Kidney (tissue), 14 donors: ENCODE data around the gene PROP1. TPM values are rescaled to one million over a fixed set of nuclear protein-coding genes. Genes with fewer than 3 reads are reported as not detected.
"Not testable (repeated sequence)": the region's sequence is repeated elsewhere in the genome, so short reads cannot be mapped to it uniquely, and the experiment has no call there.

Experiments used
- DNase-seq, 5 donors: peaks; one replicate each; pipeline ENCODE4 v3.0.0-alpha.2; 2013 to 2020
- FAIRE-seq: peaks from 2 replicates; lab custom pipeline; 2012; peaks lifted over from hg19 to GRCh38; lab: Jason Lieb, UNC
- H3K27ac ChIP-seq, 2 donors: one replicate each; pipeline ENCODE4 v1.7.0; 2013; ENCODE audit warnings: low read depth in 2 of 2, low read length in 2 of 2, inconsistent platforms in 1 of 2
- H3K27me3 ChIP-seq: one replicate; pipeline ENCODE4 v1.7.1; 2013; ENCODE audit warnings: low read length, inconsistent platforms; ENCODE audit not compliant: control insufficient read depth, insufficient read depth
- H3K36me3 ChIP-seq, 3 donors: one replicate each; pipeline versions ENCODE4 v1.7.0 to v1.7.1; 2013; ENCODE audit warnings: low read length in 3 of 3, control low read depth in 1 of 3, inconsistent platforms in 1 of 3; ENCODE audit not compliant: insufficient read depth in 3 of 3, control insufficient read depth in 2 of 3
- H3K4me1 ChIP-seq, 3 donors: one replicate each; pipeline versions ENCODE4 v1.7.0 to v1.7.1; 2013; ENCODE audit warnings: low read length in 3 of 3, inconsistent platforms in 1 of 3, low read depth in 1 of 3; ENCODE audit not compliant: control insufficient read depth in 2 of 3, insufficient read depth in 2 of 3
- H3K4me3 ChIP-seq, 3 donors: one replicate each; pipeline versions ENCODE4 v1.7.0 to v1.8.1; 2013; ENCODE audit warnings: low read length in 3 of 3, control low read depth in 1 of 3, inconsistent platforms in 1 of 3
- H3K9ac ChIP-seq, 3 donors: one replicate each; pipeline versions ENCODE4 v1.7.0 to v1.7.1; 2013; ENCODE audit warnings: low read length in 3 of 3, control low read depth in 1 of 3, inconsistent platforms in 1 of 3
- H3K9me3 ChIP-seq, 3 donors: one replicate each; pipeline versions ENCODE4 v1.7.0 to v1.7.1; 2013; ENCODE audit warnings: low read length in 3 of 3, control low read depth in 1 of 3, inconsistent platforms in 1 of 3; ENCODE audit not compliant: control insufficient read depth in 2 of 3, insufficient read depth in 1 of 3
- intact Hi-C: fragments of 100-400 bp; cut with DNase I; formaldehyde crosslinking; loops from one replicate; pipeline ENCODE4 v1.11.1; 2022
- polyA plus RNA-seq: library from polyadenylated mRNA; stranded (reverse); fragments of 350-450 nt; fragmentation: Illumina TruSeq; extraction: RNeasy Lipid Tissue Mini Kit (QIAGEN cat#74804); gene quantifications from one replicate; pipeline ENCODE4 v1.2.3, GENCODE V29; 2014; ENCODE audit warnings: low read depth, low replicate concordance; ENCODE audit not compliant: insufficient read depth
- total RNA-seq: library from RNA; stranded (reverse); fragmentation: NEBNext Ultra II Directional; extraction: Animal tissue kit (Norgen Biotek cat#: 25700); gene quantifications from one replicate; pipeline ENCODE4 v1.2.1, GENCODE V29; 2021
- TF ChIP-seq, protein P1 (sequence below): IDR thresholded peaks from 3 replicates; pipeline ENCODE4 v1.5.1; 2012; ENCODE audit warnings: mild to moderate bottlenecking, moderate library complexity, borderline replicate concordance; ENCODE audit not compliant: insufficient read depth; ENCODE audit errors: extremely low read depth
- donor health status: control.
- donor health status: control.
- donor health status: control.
- donor health status: control.
- donor health status: control.
- donor health status: DM: yes; HTN: yes; CAD: no.
- donor health status: Normal renal cell carcinoma (clear cell type).

The PROP1 gene
- total and polyA plus RNA-seq, 2 donors from 2014 or later, result not detected

DNA sequence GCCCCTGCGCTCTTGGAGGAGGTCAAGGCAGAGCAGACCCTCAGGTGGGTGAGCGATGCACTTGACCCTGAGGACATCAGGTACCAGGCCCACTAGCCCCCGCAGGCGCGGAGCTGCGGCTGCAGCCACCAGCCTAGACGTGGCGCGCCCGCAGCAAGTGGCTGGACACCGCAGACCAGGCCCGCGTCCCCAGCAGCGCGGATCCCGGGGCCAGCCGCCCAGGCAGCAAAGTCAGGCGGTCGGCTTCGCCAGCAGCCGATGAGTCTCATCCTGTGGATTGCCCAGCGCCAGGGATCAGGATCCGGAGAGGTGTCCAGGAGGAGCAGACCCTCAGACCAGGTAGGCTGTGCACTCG, 10.1 kb upstream of the PROP1 start:
- DNase-seq, H3K4me1 ChIP-seq, H3K27me3 ChIP-seq, intact Hi-C loops, H3K9ac ChIP-seq, H3K4me3 ChIP-seq, FAIRE-seq, H3K27ac ChIP-seq, H3K9me3 ChIP-seq, H3K36me3 ChIP-seq: not testable (repeated sequence)

DNA sequence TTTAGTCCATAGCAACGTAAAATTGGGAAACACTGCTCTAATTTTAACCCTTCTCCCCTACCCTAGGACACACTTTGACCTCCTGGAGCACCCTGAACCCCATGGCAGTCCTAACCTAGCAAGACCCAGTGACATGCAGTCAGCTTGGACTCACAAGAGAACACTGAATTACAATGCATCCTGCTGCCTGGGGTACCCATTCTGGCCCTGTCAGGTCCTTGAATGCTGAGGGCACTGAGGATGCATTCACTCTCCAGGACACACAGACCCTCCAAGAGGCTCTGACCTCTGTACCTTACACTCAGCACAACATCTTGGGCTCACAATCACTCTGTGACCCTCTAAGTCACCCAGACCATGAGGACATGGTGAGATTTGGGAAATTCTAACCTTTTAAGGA, 1.8 kb upstream of the PROP1 start:
- Histone ChIP-seq H3K27me3 (no peaks in the 10 kb centered on the region), H3K36me3 (no peaks in the 10 kb centered on the region), H3K27ac (no peak overlapping the region), H3K4me3 (no peak overlapping the region), H3K9me3 (no peaks in the 10 kb centered on the region), H3K4me1 (no peaks in the 10 kb centered on the region), H3K9ac (no peak overlapping the region)
- no peak for DNase-seq
- intact Hi-C loops, result no loop called here
- FAIRE-seq, result no peak
- TF ChIP-seq, protein P1, sequence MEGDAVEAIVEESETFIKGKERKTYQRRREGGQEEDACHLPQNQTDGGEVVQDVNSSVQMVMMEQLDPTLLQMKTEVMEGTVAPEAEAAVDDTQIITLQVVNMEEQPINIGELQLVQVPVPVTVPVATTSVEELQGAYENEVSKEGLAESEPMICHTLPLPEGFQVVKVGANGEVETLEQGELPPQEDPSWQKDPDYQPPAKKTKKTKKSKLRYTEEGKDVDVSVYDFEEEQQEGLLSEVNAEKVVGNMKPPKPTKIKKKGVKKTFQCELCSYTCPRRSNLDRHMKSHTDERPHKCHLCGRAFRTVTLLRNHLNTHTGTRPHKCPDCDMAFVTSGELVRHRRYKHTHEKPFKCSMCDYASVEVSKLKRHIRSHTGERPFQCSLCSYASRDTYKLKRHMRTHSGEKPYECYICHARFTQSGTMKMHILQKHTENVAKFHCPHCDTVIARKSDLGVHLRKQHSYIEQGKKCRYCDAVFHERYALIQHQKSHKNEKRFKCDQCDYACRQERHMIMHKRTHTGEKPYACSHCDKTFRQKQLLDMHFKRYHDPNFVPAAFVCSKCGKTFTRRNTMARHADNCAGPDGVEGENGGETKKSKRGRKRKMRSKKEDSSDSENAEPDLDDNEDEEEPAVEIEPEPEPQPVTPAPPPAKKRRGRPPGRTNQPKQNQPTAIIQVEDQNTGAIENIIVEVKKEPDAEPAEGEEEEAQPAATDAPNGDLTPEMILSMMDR, result no peak

DNA sequence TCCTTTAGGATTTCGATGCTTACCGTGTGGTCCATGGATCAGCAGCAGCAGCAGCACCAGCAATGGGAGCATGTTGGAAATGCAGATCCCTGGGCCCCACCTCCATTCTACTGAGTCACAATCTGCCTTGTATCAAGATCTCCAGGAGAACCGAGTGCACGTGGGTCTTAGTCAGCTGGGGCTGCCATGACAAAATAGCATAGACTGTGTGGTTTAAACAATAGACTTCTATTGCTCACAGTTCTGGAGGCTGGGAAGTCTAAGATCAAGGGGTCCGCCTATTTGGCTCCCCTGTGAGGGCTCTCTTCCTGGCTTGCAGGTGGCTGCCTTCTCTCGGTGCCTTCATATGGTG, 1.3 kb upstream of the PROP1 start:
- intact Hi-C loops, result no loop called here

GRCh38 chr5:177996660-177997318, 747 bp upstream of the PROP1 start:
- TF ChIP-seq, protein P1, result no peak
- no peaks in the 10 kb centered on the region for H3K9me3 ChIP-seq
- intact Hi-C loops, result no loop called here
- H3K4me1 ChIP-seq, result no peaks in the 10 kb centered on the region
- no peak overlapping the region for H3K9ac ChIP-seq
- no peak overlapping the region for H3K4me3 ChIP-seq
- no peak overlapping the region for H3K27ac ChIP-seq
- no peaks in the 10 kb centered on the region for H3K36me3 ChIP-seq
- DNase-seq (no peak), FAIRE-seq (no peak)
- H3K27me3 ChIP-seq, result no peaks in the 10 kb centered on the region

More for the DNA sequence above, 1.3 kb upstream of the PROP1 start:
- Histone ChIP-seq H3K4me1 (no peaks in the 10 kb centered on the region), H3K4me3 (no peak overlapping the region), H3K36me3 (no peaks in the 10 kb centered on the region), H3K9ac (no peak overlapping the region), H3K27me3 (no peaks in the 10 kb centered on the region), H3K27ac (no peak overlapping the region), H3K9me3 (no peaks in the 10 kb centered on the region)
- FAIRE-seq (no peak), DNase-seq (no peak)
- TF ChIP-seq, protein P1, result no peak
